ENCODE results near the gene UGT1A8. TPM values are rescaled to one million over a fixed set of nuclear protein-coding genes. Genes with fewer than 3 reads are reported as not detected.
"Not testable (repeated sequence)": the region's sequence is repeated elsewhere in the genome, so short reads cannot be mapped to it uniquely, and the experiment has no call there.

Gene UGT1A8
- polyA plus RNA-seq, 1 of the 3 experiments (the other 2 are of a cell fraction): not detected

DNA sequence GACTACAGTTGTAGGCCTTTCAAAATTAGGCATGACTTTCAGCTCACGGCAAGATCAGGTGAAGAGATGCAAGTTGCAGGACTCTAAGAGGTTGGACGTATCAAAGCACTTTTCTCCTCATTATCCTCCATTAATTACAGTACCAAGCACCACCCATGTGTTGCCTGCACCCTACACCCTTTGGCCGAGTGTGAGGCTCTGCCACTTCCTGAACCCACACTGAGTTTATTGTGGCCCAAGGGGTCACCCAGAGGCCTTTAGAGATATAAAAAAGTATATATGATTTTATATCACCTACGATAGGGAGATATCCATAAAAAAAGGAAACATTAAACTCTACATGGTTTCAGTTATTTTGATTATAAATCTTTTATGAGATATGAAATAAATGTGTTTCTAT is 2.8 kb downstream of the UGT1A8 start:
- ChIA-PET POLR2A (no interaction called here), CTCF (no interaction called here)
- no peak for DNase-seq
- no peaks in the 10 kb centered on the region for H3K36me3 ChIP-seq (replicated peaks in 1 of 2; ENCODE audit: control insufficient read depth in 1 of 2, insufficient read depth in 2 of 2, low read length in 1 of 2)
- no peaks in the 10 kb centered on the region for H3K4me1 ChIP-seq (ENCODE audit: control insufficient read depth in 1 of 2, insufficient read depth in 2 of 2, low read depth in 1 of 2, low read length in 1 of 2)
- no peaks in the 10 kb centered on the region for H4K20me1 ChIP-seq (ENCODE audit: insufficient read depth)
- H3K27ac ChIP-seq (ENCODE audit: low read depth in 2 of 2, low read length in 1 of 2): no peak overlapping the region
- no peak for TF ChIP-seq GABPA (IDR thresholded peaks at IDR 0.05; ENCODE audit: low read depth)
- no peak for TF ChIP-seq TEAD4 (IDR thresholded peaks at IDR 0.05; ENCODE audit: borderline replicate concordance, insufficient read depth)
- H3K9me2 ChIP-seq: no peaks in the 10 kb centered on the region
- no peak overlapping the region for H3K4me3 ChIP-seq (ENCODE audit: low read depth in 2 of 2, low read length in 1 of 2)
- H3K9me3 ChIP-seq: no peaks in the 10 kb centered on the region
- no peak overlapping the region for H2AFZ ChIP-seq (ENCODE audit: low read depth)
- WGBS (ENCODE audit: low lambda C conversion rate): 42% methylated on average over 4 of the region's 4 CpGs
- H3F3A ChIP-seq (replicated peaks; ENCODE audit: insufficient read depth): no peaks in the 10 kb centered on the region
- H3K4me2 ChIP-seq: no peak overlapping the region
- no peak overlapping the region for H3K9ac ChIP-seq
- no peaks in the 10 kb centered on the region for H3K27me3 ChIP-seq (ENCODE audit: insufficient read depth)
- no peaks in the 10 kb centered on the region for H3K79me2 ChIP-seq (ENCODE audit: insufficient read depth)

DNA sequence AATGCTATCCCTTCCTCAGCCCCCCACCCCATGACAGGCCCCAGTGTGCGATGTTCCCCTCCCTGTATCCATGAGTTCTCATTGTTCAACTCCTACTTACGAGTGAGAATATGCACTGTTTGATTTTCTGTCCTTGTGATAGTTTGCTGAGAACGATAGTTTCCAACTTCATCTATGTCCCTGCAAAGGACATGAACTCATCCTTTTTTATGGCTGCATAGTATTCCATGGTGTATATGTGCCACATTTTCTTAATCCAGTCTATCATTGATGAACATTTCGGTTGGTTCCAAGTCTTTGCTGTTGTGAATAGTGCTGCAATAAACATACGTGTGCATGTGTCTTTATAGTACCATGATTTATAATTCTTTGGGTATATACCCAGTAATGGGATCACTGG is 4.4 kb downstream of the UGT1A8 start:
- H3K4me3 ChIP-seq (ENCODE audit: low read depth in 2 of 2, low read length in 1 of 2); H2AFZ ChIP-seq (ENCODE audit: low read depth); CTCF ChIA-PET; H3F3A ChIP-seq (replicated peaks; ENCODE audit: insufficient read depth); POLR2A ChIA-PET; H4K20me1 ChIP-seq (ENCODE audit: insufficient read depth); DNase-seq; H3K79me2 ChIP-seq (ENCODE audit: insufficient read depth); H3K27me3 ChIP-seq (ENCODE audit: insufficient read depth); H3K9ac ChIP-seq; H3K36me3 ChIP-seq (replicated peaks in 1 of 2; ENCODE audit: control insufficient read depth in 1 of 2, insufficient read depth in 2 of 2, low read length in 1 of 2); H3K4me2 ChIP-seq; H3K9me2 ChIP-seq; H3K9me3 ChIP-seq; H3K4me1 ChIP-seq (ENCODE audit: control insufficient read depth in 1 of 2, insufficient read depth in 2 of 2, low read depth in 1 of 2, low read length in 1 of 2); H3K27ac ChIP-seq (ENCODE audit: low read depth in 2 of 2, low read length in 1 of 2): not testable (repeated sequence)
- 29% methylated on average over 5 of the region's 5 CpGs for WGBS (ENCODE audit: low lambda C conversion rate)

DNA sequence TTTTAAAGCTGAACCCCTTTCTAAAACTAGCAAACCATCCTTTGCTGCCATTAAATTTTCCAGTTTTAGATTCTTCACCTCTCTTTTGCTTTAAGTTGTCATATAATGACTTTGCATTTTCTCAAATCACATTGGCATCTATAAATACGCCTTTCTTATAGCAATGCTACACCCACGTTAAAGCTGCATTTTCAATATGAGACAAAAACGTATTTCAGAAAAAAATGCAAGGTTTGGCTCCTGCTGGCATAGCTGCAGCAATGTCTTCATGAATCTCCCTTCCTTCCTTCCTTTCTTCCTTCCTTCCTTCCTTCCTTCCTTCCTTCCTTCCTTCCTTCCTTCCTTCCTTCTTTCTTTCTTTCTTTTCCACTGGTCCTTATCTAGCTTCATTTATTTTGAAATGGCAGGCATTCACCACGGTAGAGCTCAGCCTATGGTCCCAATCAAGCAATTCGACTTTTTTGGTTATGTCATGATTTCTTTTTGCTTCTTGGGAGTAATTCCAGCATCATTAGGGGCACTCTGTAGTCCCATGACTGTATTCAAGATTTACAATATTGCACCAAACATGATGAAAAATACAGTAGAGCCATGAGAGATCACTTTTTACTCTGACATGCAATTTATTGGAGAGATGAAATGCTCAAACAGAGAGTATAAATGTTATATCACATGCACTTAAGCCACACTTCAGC is 10.0 kb downstream of the UGT1A8 start:
- Histone ChIP-seq H3K9ac (no peak overlapping the region), H3K9me3 (no peaks in the 10 kb centered on the region), H3K79me2 (ENCODE audit: insufficient read depth) (no peaks in the 10 kb centered on the region), H3F3A (replicated peaks; ENCODE audit: insufficient read depth) (no peaks in the 10 kb centered on the region), H3K4me3 (ENCODE audit: low read depth in 2 of 2, low read length in 1 of 2) (no peak overlapping the region), H3K36me3 (replicated peaks in 1 of 2; ENCODE audit: control insufficient read depth in 1 of 2, insufficient read depth in 2 of 2, low read length in 1 of 2) (no peaks in the 10 kb centered on the region), H3K27ac (ENCODE audit: low read depth in 2 of 2, low read length in 1 of 2) (no peak overlapping the region), H3K9me2 (no peaks in the 10 kb centered on the region), H3K27me3 (ENCODE audit: insufficient read depth) (no peaks in the 10 kb centered on the region), H4K20me1 (ENCODE audit: insufficient read depth) (no peaks in the 10 kb centered on the region), H2AFZ (ENCODE audit: low read depth) (no peak overlapping the region), H3K4me1 (ENCODE audit: control insufficient read depth in 1 of 2, insufficient read depth in 2 of 2, low read depth in 1 of 2, low read length in 1 of 2) (no peaks in the 10 kb centered on the region), H3K4me2 (no peak overlapping the region)
- no peak for DNase-seq
- WGBS (ENCODE audit: low lambda C conversion rate): 14% methylated on average over 5 of the region's 5 CpGs
- CTCF ChIA-PET: interaction anchor here (0.8 kb wide), 1 partner anchor 16 kb away, joined by 3 read pairs; no protein-coding TSS in a partner anchor
- TF ChIP-seq RXRA (IDR thresholded peaks at IDR 0.05; ENCODE audit: borderline replicate concordance, low read depth) (no peak), ELF1 (IDR thresholded peaks at IDR 0.05) (no peak), GABPA (IDR thresholded peaks at IDR 0.05; ENCODE audit: low read depth) (no peak), JUND (IDR thresholded peaks at IDR 0.05) (no peak), YY1 (IDR thresholded peaks at IDR 0.05; ENCODE audit: low read depth) (no peak), EP300 (IDR thresholded peaks at IDR 0.05; ENCODE audit: borderline replicate concordance in 1 of 2, low read depth in 1 of 2, low read length in 1 of 2) (no peak), SMC3 (IDR thresholded peaks at IDR 0.05; ENCODE audit: low read depth, low read length) (no peak), MEF2A (IDR thresholded peaks at IDR 0.05; ENCODE audit: borderline replicate concordance, low read depth) (no peak), NRF1 (IDR thresholded peaks at IDR 0.05; ENCODE audit: low read depth, low read length) (no peak), SIN3A (IDR thresholded peaks at IDR 0.05; ENCODE audit: borderline replicate concordance, low read depth, low read length) (no peak), RAD21 (IDR thresholded peaks at IDR 0.05; ENCODE audit: low read length) (no peak)
- TF ChIP-seq, protein P1, sequence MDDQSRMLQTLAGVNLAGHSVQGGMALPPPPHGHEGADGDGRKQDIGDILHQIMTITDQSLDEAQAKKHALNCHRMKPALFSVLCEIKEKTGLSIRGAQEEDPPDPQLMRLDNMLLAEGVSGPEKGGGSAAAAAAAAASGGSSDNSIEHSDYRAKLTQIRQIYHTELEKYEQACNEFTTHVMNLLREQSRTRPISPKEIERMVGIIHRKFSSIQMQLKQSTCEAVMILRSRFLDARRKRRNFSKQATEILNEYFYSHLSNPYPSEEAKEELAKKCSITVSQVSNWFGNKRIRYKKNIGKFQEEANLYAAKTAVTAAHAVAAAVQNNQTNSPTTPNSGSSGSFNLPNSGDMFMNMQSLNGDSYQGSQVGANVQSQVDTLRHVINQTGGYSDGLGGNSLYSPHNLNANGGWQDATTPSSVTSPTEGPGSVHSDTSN (IDR thresholded peaks at IDR 0.05): no peak
- TF ChIP-seq, protein P2, sequence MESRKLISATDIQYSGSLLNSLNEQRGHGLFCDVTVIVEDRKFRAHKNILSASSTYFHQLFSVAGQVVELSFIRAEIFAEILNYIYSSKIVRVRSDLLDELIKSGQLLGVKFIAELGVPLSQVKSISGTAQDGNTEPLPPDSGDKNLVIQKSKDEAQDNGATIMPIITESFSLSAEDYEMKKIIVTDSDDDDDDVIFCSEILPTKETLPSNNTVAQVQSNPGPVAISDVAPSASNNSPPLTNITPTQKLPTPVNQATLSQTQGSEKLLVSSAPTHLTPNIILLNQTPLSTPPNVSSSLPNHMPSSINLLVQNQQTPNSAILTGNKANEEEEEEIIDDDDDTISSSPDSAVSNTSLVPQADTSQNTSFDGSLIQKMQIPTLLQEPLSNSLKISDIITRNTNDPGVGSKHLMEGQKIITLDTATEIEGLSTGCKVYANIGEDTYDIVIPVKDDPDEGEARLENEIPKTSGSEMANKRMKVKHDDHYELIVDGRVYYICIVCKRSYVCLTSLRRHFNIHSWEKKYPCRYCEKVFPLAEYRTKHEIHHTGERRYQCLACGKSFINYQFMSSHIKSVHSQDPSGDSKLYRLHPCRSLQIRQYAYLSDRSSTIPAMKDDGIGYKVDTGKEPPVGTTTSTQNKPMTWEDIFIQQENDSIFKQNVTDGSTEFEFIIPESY (IDR thresholded peaks at IDR 0.05; ENCODE audit: borderline replicate concordance, low read depth): no peak
- TF ChIP-seq, protein P3, sequence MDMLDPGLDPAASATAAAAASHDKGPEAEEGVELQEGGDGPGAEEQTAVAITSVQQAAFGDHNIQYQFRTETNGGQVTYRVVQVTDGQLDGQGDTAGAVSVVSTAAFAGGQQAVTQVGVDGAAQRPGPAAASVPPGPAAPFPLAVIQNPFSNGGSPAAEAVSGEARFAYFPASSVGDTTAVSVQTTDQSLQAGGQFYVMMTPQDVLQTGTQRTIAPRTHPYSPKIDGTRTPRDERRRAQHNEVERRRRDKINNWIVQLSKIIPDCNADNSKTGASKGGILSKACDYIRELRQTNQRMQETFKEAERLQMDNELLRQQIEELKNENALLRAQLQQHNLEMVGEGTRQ (IDR thresholded peaks at IDR 0.05; ENCODE audit: borderline replicate concordance, low read depth, low read length): no peak
- POLR2A ChIA-PET: no interaction called here

DNA sequence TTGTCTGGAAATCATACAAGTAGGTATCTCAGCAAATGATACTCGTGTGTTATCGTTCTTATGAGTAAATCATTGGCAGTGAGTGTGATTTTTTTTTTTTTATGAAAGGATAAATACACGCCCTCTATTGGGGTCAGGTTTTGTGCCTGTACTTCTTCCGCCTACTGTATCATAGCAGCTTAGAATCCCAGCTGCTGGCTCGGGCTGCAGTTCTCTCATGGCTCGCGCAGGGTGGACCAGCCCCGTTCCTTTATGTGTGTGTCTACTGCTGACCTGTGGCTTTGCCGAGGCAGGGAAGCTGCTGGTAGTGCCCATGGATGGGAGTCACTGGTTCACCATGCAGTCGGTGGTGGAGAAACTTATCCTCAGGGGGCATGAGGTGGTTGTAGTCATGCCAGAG is 18.9 kb downstream of the UGT1A8 start, which contains the start of gene UGT1A10:
Gene UGT1A10, plus strand, starts transcription at position 143 of the 400 bp plus-strand sequence. Its CDS starts 75 bp downstream, at position 218.
- H3K79me2 ChIP-seq (ENCODE audit: insufficient read depth); H3K36me3 ChIP-seq (replicated peaks in 1 of 2; ENCODE audit: control insufficient read depth in 1 of 2, insufficient read depth in 2 of 2, low read length in 1 of 2); H3K4me1 ChIP-seq (ENCODE audit: control insufficient read depth in 1 of 2, insufficient read depth in 2 of 2, low read depth in 1 of 2, low read length in 1 of 2); H3K9me2 ChIP-seq; POLR2A ChIA-PET; H3K4me3 ChIP-seq (ENCODE audit: low read depth in 2 of 2, low read length in 1 of 2); H4K20me1 ChIP-seq (ENCODE audit: insufficient read depth); H3F3A ChIP-seq (replicated peaks; ENCODE audit: insufficient read depth); CTCF ChIA-PET; H3K27ac ChIP-seq (ENCODE audit: low read depth in 2 of 2, low read length in 1 of 2); H3K9ac ChIP-seq; H2AFZ ChIP-seq (ENCODE audit: low read depth); H3K9me3 ChIP-seq; DNase-seq; H3K4me2 ChIP-seq; H3K27me3 ChIP-seq (ENCODE audit: insufficient read depth): not testable (repeated sequence)
- WGBS (ENCODE audit: low lambda C conversion rate): 46% methylated on average over 10 of the region's 10 CpGs

Measured in SK-N-SH (cell line).